ENCODE results near the gene ATRNL1.
"Not testable (repeated sequence)": the region's sequence is repeated elsewhere in the genome, so short reads cannot be mapped to it uniquely, and the experiment has no call there.

The ATRNL1 gene

GRCh38 chr10:115417585-115418265 is 324.6 kb downstream of the ATRNL1 start:
- DNase-seq (ENCODE audit: extremely low read depth in 1 of 2, low read depth in 1 of 2), result no peak

- no peak for DNase-seq (ENCODE audit: extremely low read depth in 1 of 2, low read depth in 1 of 2)
Observed at GRCh38 chr10:115422624-115423023, 329.5 kb downstream of the ATRNL1 start.

DNA sequence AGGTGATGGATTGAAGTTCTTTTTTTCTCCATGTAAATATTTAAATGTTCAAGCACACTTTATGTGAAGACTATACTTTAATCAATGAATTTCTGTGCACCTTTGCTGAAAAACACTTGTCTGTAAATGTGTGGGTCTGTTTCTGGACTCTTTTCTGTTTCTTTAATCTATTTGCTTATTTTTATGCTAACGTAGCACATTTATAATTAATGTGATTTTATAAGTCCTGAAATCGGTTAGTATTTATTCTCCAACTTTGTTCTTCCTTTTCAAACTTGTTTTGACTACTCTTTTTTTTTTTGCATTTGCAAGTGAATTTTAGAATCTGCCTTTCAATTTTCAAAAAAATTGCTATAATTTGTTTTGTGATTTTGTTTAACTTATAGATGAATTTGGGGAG is 334.4 kb downstream of the ATRNL1 start:
- DNase-seq (ENCODE audit: extremely low read depth in 1 of 2, low read depth in 1 of 2), result no peak

GRCh38 chr10:115432188-115432819 is 339.1 kb downstream of the ATRNL1 start:
- DNase-seq (ENCODE audit: extremely low read depth in 1 of 2, low read depth in 1 of 2), result no peak

DNA sequence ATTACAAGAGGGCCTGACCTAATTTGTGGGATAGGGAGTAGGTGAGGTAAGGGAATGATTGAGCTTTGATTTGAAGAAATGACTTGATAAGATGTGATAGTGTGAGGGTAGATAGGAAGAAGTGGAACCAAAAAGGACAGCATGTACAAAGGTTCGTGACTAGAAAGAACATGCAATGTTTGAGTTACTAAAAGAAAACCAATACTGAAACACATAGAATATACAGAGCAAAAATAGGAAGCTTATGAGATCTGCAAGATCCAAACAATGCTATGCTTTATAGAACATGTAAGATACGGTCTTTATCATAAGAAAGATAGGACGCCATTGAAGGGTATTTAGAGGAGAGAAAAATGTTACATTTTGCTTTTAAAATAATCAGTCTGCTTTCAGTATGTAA is 343.8 kb downstream of the ATRNL1 start:
- no peak for DNase-seq (ENCODE audit: extremely low read depth in 1 of 2, low read depth in 1 of 2)

GRCh38 chr10:115441907-115442545 is 348.9 kb downstream of the ATRNL1 start:
- no peak for DNase-seq (ENCODE audit: extremely low read depth in 1 of 2, low read depth in 1 of 2)

GRCh38 chr10:115456812-115457211 is 363.6 kb downstream of the ATRNL1 start:
- DNase-seq (ENCODE audit: extremely low read depth in 1 of 2, low read depth in 1 of 2), result no peak

DNA sequence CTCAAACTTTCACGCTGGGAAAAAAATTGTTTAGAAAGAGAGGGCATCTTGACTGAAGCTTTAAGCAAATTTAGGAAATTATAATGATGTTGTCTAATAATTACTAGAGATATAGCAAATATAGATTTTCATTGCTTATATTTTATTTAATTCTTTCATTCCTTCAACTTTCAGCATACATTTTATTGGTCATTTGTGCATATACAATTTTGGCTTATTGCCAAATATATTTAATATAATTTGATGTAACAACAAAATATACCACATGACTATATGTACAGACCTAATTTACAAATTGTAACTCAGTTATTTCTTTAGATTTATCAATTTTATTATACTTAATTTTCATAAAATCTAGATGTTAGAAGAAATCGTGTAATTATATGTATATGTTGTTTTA is 390.1 kb downstream of the ATRNL1 start:
- DNase-seq (ENCODE audit: extremely low read depth in 1 of 2, low read depth in 1 of 2), result no peak

GRCh38 chr10:115491526-115492140 is 398.5 kb downstream of the ATRNL1 start:
- no peak for DNase-seq (ENCODE audit: extremely low read depth in 1 of 2, low read depth in 1 of 2)

GRCh38 chr10:115503546-115503945 is 410.4 kb downstream of the ATRNL1 start:
- no peak for DNase-seq (ENCODE audit: extremely low read depth in 1 of 2, low read depth in 1 of 2)

DNA sequence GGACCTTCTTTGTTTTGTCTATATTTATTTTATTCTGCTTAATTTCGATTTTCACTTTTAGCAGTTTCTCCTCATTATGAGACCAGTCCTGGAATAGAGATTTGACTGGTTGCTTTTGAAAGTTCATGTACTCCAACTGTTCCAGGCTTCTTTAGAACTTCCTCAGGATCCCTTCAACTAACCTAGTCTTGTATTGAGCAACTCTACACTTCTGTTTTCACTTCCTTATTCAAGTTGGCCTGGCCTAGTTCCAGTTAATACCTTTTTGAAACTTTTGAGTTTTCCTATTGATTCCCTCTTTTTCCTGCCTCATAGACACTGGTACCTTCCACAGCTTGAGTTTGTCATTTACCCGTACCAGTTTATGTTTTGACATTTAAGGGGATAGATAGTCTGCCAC is 421.7 kb downstream of the ATRNL1 start:
- no peak for DNase-seq (ENCODE audit: extremely low read depth in 1 of 2, low read depth in 1 of 2)

GRCh38 chr10:115525141-115525540 is 432.0 kb downstream of the ATRNL1 start:
- no peak for DNase-seq (ENCODE audit: extremely low read depth in 1 of 2, low read depth in 1 of 2)

DNA sequence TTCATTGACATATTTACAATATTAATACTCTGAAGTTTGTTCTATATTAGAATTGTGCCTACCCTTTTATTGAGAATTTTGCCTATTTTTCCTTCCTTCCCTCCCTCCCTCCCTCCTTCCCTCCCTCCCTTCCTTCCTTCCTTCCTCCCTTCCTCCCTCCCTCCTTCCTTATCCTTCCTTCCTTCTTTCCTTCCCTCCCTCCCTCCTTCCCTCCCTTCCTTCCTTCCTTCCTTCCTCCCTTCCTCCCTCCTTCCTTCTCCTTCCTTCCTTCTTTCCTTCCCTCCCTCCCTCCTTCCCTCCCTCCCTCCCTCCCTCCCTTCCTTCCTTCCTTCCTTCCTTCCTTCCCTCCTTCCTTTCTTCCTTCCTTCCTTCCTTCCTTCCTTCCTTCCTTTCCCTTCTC is 434.5 kb downstream of the ATRNL1 start:
- DNase-seq (ENCODE audit: extremely low read depth in 1 of 2, low read depth in 1 of 2), result not testable (repeated sequence)

GRCh38 chr10:115536401-115536800 is 443.2 kb downstream of the ATRNL1 start:
- not testable (repeated sequence) for DNase-seq (ENCODE audit: extremely low read depth in 1 of 2, low read depth in 1 of 2)

DNA sequence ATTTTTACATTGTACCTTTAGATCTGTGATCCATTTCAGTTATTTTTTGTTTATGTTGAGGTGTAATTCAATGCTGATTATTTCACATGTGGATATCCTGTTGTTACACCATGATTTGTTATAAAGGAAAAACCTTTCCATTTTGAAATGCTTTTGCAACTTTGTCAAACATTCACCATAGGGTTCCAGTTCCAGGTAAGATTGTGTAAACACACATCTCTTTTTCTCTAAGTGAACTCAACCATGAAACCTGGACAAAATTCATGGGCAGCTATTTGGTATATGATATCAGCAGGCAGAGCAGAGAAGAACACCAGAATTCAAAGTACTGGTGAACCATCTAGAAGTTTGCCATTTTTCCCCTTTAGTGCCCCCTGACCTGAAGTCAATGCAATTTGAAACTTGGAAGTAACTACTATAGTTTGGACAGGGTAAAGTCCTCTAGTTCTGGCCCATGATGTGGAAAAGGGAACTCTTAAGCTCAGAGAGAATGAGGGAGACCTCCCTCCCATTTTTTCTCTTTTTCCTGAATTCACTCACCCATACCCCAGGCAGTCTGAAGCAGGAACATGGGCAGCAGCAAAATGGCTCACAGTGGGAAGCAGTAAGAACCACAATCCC is 446.1 kb downstream of the ATRNL1 start:
- DNase-seq (ENCODE audit: extremely low read depth in 1 of 2, low read depth in 1 of 2), result no peak

- no peak for DNase-seq (ENCODE audit: extremely low read depth in 1 of 2, low read depth in 1 of 2)
Observed at GRCh38 chr10:115555887-115556402, 462.8 kb downstream of the ATRNL1 start.

GRCh38 chr10:115558252-115558651 is 465.1 kb downstream of the ATRNL1 start:
- no peak for DNase-seq (ENCODE audit: extremely low read depth in 1 of 2, low read depth in 1 of 2)

- DNase-seq (ENCODE audit: extremely low read depth in 1 of 2, low read depth in 1 of 2), result no peak
Observed at GRCh38 chr10:115566867-115567266, 473.7 kb downstream of the ATRNL1 start.

DNA sequence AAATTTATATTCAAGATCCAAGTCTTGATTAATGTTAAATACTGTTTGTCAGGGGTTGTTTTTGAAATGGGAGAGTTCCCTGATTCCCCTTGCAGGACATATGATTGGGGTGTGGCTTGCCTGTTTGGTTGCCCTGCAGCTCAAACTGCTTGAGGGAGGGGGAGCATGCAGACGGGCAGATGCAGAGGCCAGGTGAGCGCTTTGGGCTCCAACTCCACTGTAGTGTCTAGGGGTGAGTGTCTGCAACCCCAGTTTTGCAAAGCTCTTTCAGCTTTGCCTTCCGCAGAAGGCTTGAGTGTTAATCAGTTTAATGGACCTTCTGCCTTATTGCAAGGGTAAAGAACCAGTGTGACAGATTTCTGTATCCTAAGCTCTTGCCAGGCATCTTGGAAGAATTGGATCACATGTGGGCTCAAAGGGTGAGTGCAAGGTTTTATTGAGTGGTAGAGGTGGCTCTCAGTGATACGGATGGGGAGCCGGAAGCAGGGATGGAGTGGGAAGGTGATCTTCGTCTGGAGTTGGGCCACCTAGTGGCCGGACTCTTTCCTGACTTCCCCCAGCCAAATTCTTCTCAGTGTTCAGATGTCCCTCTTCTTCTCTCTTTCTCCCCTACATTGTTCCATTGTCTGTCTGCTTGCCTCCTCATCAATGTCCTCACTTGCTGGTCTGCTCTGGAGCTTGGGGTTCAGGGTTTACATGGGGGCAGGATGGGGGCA is 479.7 kb downstream of the ATRNL1 start:
- no peak for DNase-seq (ENCODE audit: extremely low read depth in 1 of 2, low read depth in 1 of 2)

GRCh38 chr10:115580239-115580638 is 487.1 kb downstream of the ATRNL1 start:
- no peak for DNase-seq (ENCODE audit: extremely low read depth in 1 of 2, low read depth in 1 of 2)

Data from stimulated activated CD8-positive, alpha-beta memory T cell treated with anti-CD3 and anti-CD28 coated beads, Interleukin-7, amount 100 ng/mL, for 48 hours (primary cell).